Testis (tissue), 3 donors: ENCODE measurements around the gene IVNS1ABP. TPM values are rescaled to one million over a fixed set of nuclear protein-coding genes. Genes with fewer than 3 reads are reported as not detected.

Source experiments
- DNase-seq: peaks from one replicate; pipeline ENCODE4 v3.0.0-alpha.2; 2019
- H3K27ac ChIP-seq, 2 donors: fragments of 200-600 bp; sonication (generic); one replicate each; pipeline ENCODE4 v1.5.1; 2019
- H3K27me3 ChIP-seq: fragments of 200-600 bp; sonication (generic); one replicate; pipeline ENCODE4 v1.5.1; 2019
- H3K36me3 ChIP-seq: fragments of 200-600 bp; sonication (generic); one replicate; pipeline ENCODE4 v1.5.1; 2017; ENCODE audit warnings: low read depth; ENCODE audit errors: missing control alignments
- H3K4me1 ChIP-seq: fragments of 200-600 bp; sonication (generic); one replicate; pipeline ENCODE4 v1.5.1; 2019
- H3K4me3 ChIP-seq, 2 donors: fragments of 200-600 bp; sonication (generic); one replicate each; pipeline ENCODE4 v1.5.1; 2017 to 2019
- H3K9me3 ChIP-seq: fragments of 200-600 bp; sonication (generic); one replicate; pipeline ENCODE4 v1.5.1; 2017
- CTCF ChIP-seq, 3 experiments: fragments of 450-650 bp in 2 of 3; fragments of 200-600 bp in 1 of 3; sonication (generic) in 1 of 3; IDR thresholded peaks; one replicate each; pipeline ENCODE4 v1.5.1; 2016 to 2019; ENCODE audit warnings: antibody characterized with exemption in 3 of 3, mild to moderate bottlenecking in 2 of 3, moderate library complexity in 1 of 3
- POLR2A ChIP-seq: fragments of 450-650 bp; IDR thresholded peaks from one replicate; pipeline ENCODE4 v1.6.1; 2017; ENCODE audit warnings: antibody characterized with exemption, mild to moderate bottlenecking, moderate library complexity
- WGBS, 2 donors: methylation state at CpG; one replicate each; pipeline ENCODE4 v1.1.5; 2018; 5-methylcytosine and 5-hydroxymethylcytosine counted together
- intact Hi-C: fragments of 100-400 bp; cut with DNase I; formaldehyde crosslinking; loops from one replicate; pipeline ENCODE4 v1.15.1; 2023; ENCODE audit warnings: low total_unique reads
- polyA plus RNA-seq: library from polyadenylated mRNA; stranded (reverse); fragments of 350-450 nt; fragmentation: Illumina TruSeq; extraction: RNeasy Lipid Tissue Mini Kit (QIAGEN cat#74804); gene quantifications from one replicate; pipeline ENCODE4 v1.2.3, GENCODE V29; 2014; ENCODE audit warnings: low read depth, low replicate concordance; ENCODE audit not compliant: insufficient read depth
- total RNA-seq, 2 donors: library from RNA; depleted of rRNA; stranded (reverse); fragments of >200 nt; gene quantifications; one replicate each; pipeline ENCODE4 v1.2.3, GENCODE V29; 2016

The IVNS1ABP gene
- total and polyA plus RNA-seq, 3 donors from 2014 or later: 58.9 to 94.6 (median 78.3) TPM

DNA sequence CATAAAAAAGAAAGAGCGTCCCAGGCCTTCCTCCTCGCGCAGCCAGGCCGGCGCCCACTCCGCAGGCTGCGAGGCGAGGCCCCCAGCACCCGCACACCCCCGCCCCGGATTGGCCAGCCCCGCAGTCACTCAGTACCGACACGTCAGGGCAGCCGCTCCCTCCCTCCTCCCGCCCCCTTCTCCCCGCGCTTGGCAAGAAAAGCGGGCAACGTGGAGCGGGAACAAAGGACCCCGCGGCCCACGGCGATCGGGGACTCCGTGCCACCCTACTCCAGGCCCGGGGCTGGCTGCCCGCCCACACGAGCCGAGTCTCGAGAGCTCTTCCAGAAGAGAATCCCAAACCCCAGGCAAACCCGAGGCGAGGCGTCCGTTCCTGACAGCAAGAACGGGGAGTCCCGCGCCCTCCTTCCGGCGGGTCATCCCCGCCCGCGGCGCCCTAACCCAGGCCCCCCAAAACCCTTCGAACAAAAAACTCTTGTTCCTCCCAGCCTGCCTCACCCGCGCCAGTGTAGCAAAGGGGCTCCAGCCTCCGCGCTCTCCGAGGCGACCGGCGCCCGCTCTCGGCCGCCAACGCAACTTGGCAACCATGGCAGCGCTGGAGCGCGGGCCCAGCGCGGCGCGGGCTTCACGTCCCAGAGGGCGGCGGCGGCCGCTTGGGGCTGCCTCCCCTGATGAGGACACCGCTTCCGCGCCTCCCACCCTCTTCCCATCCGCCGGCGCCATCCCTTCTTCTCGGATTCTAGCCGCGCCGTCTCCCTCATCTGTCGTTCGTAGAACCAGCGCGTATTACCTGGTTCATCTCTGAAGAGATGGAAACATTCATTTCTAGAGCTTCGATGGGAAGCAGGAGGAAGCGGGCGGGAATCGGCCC is 645 bp downstream of the IVNS1ABP start:
- Histone ChIP-seq H3K36me3 (no peaks in the 10 kb centered on the region), H3K27me3 (no peaks in the 10 kb centered on the region), H3K4me1 (peaks cover 23% of the 10 kb centered on the region), H3K4me3 (peak overlapping the region; percentile 92 to 97), H3K9me3 (no peaks in the 10 kb centered on the region), H3K27ac (peak overlapping the region; percentile 86 to 92)
- peak; percentile 97 for DNase-seq
- TF ChIP-seq POLR2A: peak; percentile 39
- no peak for TF ChIP-seq CTCF (IDR thresholded peaks at IDR 0.05)
- intact Hi-C loops: no loop called here
- WGBS, 2 donors: 0% methylated on average over 34 to 73 of the region's 88 CpGs

DNA sequence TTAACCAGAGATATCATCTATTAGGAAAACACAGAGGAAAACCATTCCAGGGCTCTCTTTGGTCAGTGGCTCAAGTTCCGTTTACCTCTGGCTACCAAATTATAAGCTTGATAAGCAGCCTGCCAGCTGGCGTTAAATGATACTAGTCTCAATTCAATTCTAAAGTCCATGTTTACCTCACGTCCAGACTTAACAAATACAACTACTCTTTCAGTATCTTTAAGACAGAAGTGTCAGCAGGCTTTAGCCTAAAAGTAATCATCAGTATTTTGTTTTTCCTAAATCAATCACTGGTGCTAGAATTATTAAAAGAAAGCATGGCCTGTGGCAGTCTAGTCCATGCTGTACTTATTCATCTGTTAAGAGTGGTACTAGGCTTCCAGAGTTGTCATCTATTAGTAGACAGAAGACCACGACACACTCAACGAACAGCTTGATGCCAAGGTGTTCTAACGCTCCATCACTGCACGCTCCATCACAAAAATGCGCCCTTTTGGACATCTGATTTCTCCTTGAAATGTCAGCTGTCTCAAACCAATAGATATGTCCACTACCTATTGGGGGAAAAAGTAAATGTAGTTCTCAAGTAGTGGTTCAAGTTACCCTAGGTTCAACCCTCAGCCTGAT is 1.5 kb downstream of the IVNS1ABP start:
- peak overlapping the region; percentile 92 to 97 for H3K4me3 ChIP-seq
- 13 to 14% methylated on average over 8 of the region's 8 CpGs for WGBS, 2 donors
- DNase-seq: no peak
- TF ChIP-seq CTCF (IDR thresholded peaks at IDR 0.05) (no peak), POLR2A (no peak)
- no peaks in the 10 kb centered on the region for H3K9me3 ChIP-seq
- intact Hi-C loops: no loop called here
- H3K36me3 ChIP-seq: no peaks in the 10 kb centered on the region
- peaks cover 23% of the 10 kb centered on the region for H3K4me1 ChIP-seq
- peak overlapping the region; percentile 86 to 92 for H3K27ac ChIP-seq
- no peaks in the 10 kb centered on the region for H3K27me3 ChIP-seq

DNA sequence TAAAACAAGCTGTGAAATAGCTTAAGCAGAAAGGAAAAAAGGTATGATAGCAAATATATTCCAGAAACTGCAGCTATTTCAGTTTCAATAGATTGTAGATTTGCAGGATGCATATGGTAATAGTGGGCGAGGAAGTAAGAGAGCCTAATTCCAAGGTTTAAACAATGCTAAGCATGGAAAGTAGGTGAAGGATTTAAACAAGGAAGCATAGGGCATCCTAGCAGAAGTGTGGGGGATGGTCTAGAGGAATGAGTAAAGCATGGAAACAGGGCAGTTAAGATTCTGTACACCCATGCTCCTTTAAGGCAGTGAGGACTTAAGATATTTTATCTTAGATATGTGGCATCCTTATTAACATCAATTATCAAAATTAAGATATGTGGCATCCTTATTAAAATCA is 2.6 kb downstream of the IVNS1ABP start:
- TF ChIP-seq CTCF (IDR thresholded peaks at IDR 0.05) (no peak), POLR2A (no peak)
- intact Hi-C loops: no loop called here
- no peak overlapping the region for H3K27ac ChIP-seq
- no peaks in the 10 kb centered on the region for H3K27me3 ChIP-seq
- WGBS, 2 donors: 58 to 65% methylated on average over 1 of the region's 1 CpG
- no peaks in the 10 kb centered on the region for H3K9me3 ChIP-seq
- no peak for DNase-seq
- H3K36me3 ChIP-seq: no peaks in the 10 kb centered on the region
- H3K4me3 ChIP-seq: peak overlapping the region in 1 of 2 donors; percentile 92
- H3K4me1 ChIP-seq: peaks cover 23% of the 10 kb centered on the region

DNA sequence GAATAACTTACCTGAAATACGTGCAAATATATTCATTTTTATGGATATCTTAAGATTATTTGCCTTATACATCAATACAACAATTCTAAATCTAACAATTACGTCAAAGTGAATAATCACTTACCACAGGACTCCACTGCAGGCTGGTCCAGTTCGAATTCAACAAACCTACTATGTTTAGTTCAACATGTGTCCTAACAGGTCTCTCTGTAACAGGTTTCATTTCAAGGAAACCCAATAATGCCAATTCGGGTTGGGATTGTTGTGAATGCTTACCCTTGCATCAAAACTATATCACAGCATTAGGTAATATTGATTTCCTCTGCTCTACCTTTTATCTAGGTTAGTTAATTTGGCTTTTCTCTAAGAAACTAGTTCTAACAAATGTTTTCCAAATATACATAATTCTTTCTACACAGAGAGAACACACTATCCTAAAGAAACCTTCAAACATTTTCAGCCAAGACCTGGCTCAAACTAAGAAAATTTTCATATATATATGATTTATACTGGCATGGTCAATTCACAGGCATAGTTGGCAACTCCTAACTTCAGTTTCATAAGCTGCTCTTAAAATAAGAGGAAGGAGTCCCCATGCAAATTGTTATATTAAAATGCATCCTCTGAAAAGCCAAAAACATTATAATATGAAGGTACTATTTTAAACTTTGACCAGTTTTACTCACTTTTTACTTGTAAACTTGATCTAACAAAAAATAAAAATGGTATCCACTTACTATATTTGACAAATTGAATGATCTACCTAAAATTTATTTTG is 4.5 kb downstream of the IVNS1ABP start:
- intact Hi-C loops: no loop called here
- Histone ChIP-seq H3K27ac (no peak overlapping the region), H3K9me3 (no peaks in the 10 kb centered on the region), H3K27me3 (no peaks in the 10 kb centered on the region), H3K4me1 (peaks cover 16% of the 10 kb centered on the region), H3K36me3 (no peaks in the 10 kb centered on the region), H3K4me3 (no peak overlapping the region)
- TF ChIP-seq CTCF (IDR thresholded peaks at IDR 0.05): no peak
- no peak for TF ChIP-seq POLR2A
- 73 to 74% methylated on average over 4 of the region's 4 CpGs for WGBS, 2 donors
- DNase-seq: no peak
